Caki2 (cell line): ENCODE results near the gene NAPB. TPM values are rescaled to one million over a fixed set of nuclear protein-coding genes. Genes with fewer than 3 reads are reported as not detected.
A peak's percentile ranks its signal among the peaks of the same experiment; 100 is the strongest.

Experiments used
- DNase-seq: peaks from one replicate; pipeline ENCODE4 v3.0.0-alpha.2; 2015; ENCODE audit warnings: low read depth
- in situ Hi-C: cut with HindIII; loops from 2 replicates; pipeline ENCODE4 v1.10.0; 2016; ENCODE audit warnings: low sequenced_read_pairs, low pct_unique_long_range_greater_than_20kb, mixed read lengths
- total RNA-seq: library from RNA; depleted of rRNA; stranded (reverse); fragments of >200 nt; shearing (Covaris generic); gene quantifications from 2 replicates; pipeline ENCODE4 v1.2.3, GENCODE V29; 2014; ENCODE audit warnings: low replicate concordance

Gene NAPB
- total RNA-seq, 1 experiment from 2014 or later, result 3.1 TPM

DNA sequence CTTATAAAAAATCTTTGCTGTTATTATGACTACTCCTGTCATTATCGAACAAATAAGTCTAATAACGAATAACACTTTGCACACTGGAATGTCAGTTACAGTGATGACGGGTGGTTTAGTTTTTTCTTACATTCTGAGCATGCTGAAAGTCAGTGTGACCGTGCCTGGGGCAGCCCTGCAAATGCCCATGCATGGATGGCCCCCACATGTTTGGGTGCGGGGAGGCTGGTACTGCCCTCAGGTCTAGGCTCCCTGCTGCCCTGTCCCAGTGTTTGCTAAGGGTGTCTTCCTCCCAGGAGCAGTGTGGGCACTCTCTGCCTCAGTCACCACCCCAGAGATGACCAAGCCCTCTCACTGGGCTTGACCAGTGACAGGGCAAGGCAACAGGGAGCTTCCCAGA lies 21.1 kb upstream of the NAPB start:
- in situ Hi-C loops, result no loop called here
- DNase-seq, result no peak

GRCh38 chr20:23441850-23442313 lies 20.6 kb upstream of the NAPB start:
- in situ Hi-C loops, result no loop called here
- DNase-seq, result peak; percentile 52

DNA sequence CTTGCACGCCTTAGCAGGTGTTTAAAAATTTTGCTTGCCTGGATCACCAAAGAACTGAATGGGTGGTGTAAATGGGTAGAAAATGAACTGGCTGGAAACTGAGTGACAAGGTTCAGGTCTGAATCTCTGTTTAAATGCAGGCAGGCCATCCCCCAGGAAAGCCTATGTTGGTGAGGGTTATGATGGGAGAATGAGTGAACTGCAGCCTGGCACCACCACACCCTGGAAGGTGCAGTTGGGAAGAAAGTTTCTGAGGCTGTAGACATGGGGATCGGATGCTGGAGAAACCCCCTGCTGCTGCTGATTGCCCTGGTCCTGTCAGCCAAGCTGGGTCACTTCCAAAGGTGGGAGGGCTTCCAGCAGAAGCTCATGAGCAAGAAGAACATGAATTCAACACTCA lies 18.7 kb upstream of the NAPB start:
- no peak for DNase-seq
- in situ Hi-C loops, result no loop called here

DNA sequence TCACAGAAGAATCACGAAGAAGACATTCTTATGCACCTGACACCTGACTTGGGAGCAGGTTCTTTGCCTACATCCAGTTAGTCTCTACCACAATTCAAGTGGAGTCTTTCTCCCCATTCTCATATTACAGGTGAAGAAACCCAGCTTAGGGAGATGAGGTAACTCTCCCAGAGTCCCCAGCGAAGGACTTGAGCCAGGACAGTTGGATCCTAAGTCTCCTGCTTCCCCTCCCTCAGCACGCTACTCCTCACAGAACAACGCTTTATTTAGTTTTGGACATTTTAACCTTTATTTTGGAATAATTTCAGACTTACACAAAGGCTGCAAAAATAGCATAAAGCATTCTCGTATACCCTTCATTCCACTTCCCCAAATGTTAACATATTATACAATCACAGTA lies 17.4 kb upstream of the NAPB start:
- in situ Hi-C loops, result no loop called here
- DNase-seq, result no peak

- in situ Hi-C loops, result no loop called here
- no peak for DNase-seq
Observed at GRCh38 chr20:23437126-23437899, 16.0 kb upstream of the NAPB start.

- no peak for DNase-seq
- in situ Hi-C loops, result no loop called here
Observed at GRCh38 chr20:23436681-23437080, 15.4 kb upstream of the NAPB start.

GRCh38 chr20:23435626-23436539 lies 14.6 kb upstream of the NAPB start:
- in situ Hi-C loops, result no loop called here
- no peak for DNase-seq

GRCh38 chr20:23434521-23435313 lies 13.4 kb upstream of the NAPB start:
- DNase-seq, result no peak
- in situ Hi-C loops, result no loop called here

DNA sequence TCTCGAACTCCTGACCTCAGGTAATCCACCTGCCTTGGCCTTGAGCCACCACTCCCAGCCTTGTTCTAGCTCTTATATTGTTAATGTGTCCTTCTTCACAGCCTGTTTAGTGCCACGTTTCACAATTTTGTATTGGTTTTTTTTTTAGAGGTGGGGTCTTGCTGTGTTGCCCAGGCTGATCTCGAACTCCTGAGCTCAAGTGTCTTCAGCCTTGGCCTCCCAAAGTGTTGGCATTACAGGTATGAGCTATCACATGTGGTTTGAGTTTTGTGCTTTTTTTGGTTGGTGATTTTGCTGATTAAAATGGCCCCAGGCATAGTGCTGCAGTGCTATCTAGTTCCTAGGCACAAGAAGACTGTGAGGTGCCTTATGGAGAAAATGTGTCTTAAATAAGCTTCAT lies 12.3 kb upstream of the NAPB start:
- DNase-seq, result no peak
- in situ Hi-C loops, result no loop called here

- no peak for DNase-seq
- in situ Hi-C loops, result no loop called here
Observed at GRCh38 chr20:23425129-23425528, 3.8 kb upstream of the NAPB start.

- in situ Hi-C loops, result no loop called here
- peak; percentile 48 for DNase-seq
Observed at GRCh38 chr20:23419995-23420901, 1.0 kb downstream of the NAPB start.

DNA sequence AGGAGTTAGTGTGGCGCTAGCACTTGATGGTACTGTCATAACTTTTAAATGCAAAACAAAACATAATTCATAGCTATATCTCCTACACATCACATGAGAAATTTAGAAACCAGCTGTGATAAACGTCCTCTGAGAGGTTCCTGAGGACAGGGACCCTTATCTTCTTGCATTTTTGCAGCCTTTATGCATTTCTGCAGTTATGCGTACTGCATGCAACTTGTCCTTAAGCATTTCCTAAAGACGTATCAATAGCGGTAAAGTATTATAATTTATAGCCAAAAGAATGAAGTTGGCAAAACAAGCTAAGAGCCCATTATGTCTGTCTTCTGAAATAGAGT lies 1.7 kb downstream of the NAPB start:
- no peak for DNase-seq
- in situ Hi-C loops, result no loop called here

DNA sequence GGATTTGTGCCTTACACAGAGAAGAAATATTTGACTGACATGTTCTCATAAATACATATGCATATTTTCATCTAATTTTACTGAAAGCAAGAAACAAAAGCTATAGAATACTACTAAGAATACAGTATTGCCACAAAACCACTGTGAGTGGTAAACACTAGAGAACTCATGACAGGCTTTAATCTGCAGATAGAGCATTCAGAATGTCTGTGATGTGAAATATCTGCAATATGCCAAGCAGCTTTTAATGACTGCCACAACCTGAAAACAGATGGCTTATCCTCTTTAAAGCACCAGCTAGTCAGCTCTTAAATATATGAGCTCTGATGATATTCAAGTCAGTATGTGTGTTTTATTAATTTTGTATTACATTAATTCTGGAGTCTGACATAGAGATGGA lies 3.4 kb downstream of the NAPB start:
- in situ Hi-C loops, result no loop called here
- no peak for DNase-seq

DNA sequence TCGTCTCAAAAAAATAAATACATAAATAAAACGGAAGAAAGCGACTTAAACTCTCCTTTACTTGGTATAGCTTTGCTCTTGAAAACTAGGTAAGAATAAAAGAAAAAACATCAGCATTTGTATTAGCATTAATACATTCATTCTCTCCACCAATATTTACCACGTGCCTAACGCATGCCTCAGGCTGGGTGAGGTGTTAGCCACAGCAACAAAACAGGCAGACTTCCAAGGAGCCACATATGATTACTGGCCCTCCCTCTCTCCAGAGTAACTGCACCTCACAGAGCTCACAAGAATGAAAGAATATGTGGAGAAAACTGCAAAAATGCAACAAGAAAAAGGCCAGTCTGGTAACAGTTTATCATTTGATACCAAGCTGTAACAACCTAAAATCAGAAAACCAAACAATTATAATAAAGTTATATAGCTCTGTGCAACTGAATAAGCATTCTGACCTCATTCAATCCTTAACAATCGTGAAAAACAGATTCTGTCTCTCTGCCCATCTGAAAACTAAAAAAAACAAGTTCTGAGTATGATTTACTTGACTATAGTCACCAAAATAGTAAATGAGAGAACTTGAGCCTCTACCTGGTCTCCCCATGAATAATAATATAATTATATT lies 5.2 kb downstream of the NAPB start:
- in situ Hi-C loops, result no loop called here
- no peak for DNase-seq

GRCh38 chr20:23415555-23415954 lies 5.7 kb downstream of the NAPB start:
- in situ Hi-C loops, result no loop called here

DNA sequence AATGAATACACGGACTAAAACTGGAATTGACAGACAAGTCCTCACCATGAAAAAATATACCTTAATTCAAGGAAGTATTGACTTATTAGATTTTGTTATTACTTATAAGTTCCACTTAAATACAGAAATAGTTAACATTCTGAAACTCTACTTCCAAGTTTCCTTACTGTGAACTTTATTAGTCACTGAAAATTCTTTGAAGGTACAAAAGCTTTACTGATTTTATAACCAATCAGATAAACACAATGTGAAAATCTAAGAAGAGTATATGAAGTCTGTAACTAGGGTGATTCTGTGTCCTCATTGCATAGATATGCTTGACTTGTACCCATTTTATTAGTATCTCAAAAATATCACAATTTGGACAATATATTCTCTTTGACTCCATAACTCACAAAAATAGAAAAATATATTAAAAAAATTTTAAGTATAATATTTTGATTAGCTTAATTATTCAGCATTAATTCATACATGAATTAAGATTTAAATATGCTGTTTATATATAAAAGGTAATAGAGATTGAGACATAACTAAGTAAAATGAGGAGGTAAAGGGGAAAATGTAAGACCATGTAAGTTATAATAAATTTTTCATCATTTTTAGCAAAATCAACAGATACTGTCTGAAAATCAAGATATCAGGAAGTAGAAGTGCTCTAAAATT lies 6.6 kb downstream of the NAPB start:
- DNase-seq, result no peak
- in situ Hi-C loops, result no loop called here

More at GRCh38 chr20:23415555-23415954, 5.7 kb downstream of the NAPB start:
- no peak for DNase-seq

DNA sequence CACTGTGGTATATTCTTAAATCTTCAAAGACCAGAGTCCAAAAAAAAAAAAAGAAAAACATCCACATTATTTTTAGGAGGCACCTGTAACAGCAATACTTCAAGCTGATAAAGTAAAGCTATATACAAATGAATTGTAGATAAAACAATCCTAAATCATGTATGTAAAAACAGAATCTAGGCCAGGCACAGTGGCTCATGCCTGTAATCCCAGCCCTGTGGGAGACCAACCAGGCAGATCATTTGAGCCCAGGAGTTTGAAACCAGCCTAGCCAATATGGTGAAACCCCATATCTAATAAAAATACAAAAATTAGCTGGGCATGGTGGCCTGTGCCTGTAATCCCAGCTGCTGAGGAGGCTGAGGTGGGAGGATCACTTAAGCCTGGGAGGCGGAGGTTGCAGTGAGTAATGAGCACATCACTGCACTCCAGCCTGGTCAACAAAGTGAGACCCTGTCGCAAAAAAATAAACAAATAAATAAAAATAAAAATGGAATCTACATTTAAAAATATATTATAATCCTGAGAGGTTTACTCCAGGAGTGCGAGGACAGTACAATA lies 7.3 kb downstream of the NAPB start:
- DNase-seq, result no peak
- in situ Hi-C loops, result no loop called here
